ENCODE measurements around the gene PIP5K1B. TPM values are rescaled to one million over a fixed set of nuclear protein-coding genes. Genes with fewer than 3 reads are reported as not detected.

PIP5K1B gene
- total RNA-seq, 2 experiments from 2014 or later: 3.8 to 10.7 TPM

- DNase-seq (ENCODE audit: low spot score): peak; percentile 96
- Histone ChIP-seq H3K79me2 (ENCODE audit: insufficient read depth, low read depth, low read length) (peaks cover 44% of the 10 kb centered on the region), H3K27ac (ENCODE audit: low read depth, low read length, poor library complexity, severe bottlenecking) (peak overlapping the region; percentile 70), H4K20me1 (ENCODE audit: insufficient read depth, low read length) (peaks cover 33% of the 10 kb centered on the region), H3K36me3 (ENCODE audit: insufficient read depth, low read length) (peaks cover 17% of the 10 kb centered on the region; the same call in 1 of the 2 replicates), H3K9me3 (ENCODE audit: low read length) (no peaks in the 10 kb centered on the region), H2AFZ (ENCODE audit: low read length) (peak overlapping the region; percentile 86), H3K4me1 (ENCODE audit: insufficient read depth, low read length, poor library complexity, severe bottlenecking) (peaks cover 41% of the 10 kb centered on the region), H3K4me2 (ENCODE audit: low read length) (peak overlapping the region; percentile 94), H3K4me3 (ENCODE audit: low read depth, low read length, poor library complexity, severe bottlenecking) (peak overlapping the region; percentile 85), H3K9me2 (ENCODE audit: insufficient read depth, low read length) (no peaks in the 10 kb centered on the region)
- TF ChIP-seq CTCF (conservative IDR thresholded peaks at IDR 0.05; ENCODE audit: low read length) (peak; percentile 78), EZH2phosphoT487 (IDR thresholded peaks at IDR 0.05; ENCODE audit: borderline replicate concordance, low read depth, low read length) (no peak)
- ChIA-PET CTCF (ENCODE audit: unreplicated experiment) (interaction anchor here (1.0 kb wide), 2 partner anchors 170 to 220 kb away, joined by 3 to 4 read pairs; no protein-coding TSS in a partner anchor), POLR2A (interaction anchor here (0.6 to 1.0 kb wide), 9 partner anchors 9 to 437 kb away, joined by 3 to 5 read pairs (median 3); no protein-coding TSS in a partner anchor)
- BruUV-seq (replicated peaks): TSS peak; percentile 93
- intact Hi-C loops (cut with micrococcal nuclease; ENCODE audit: unreplicated experiment): loop anchor here (1.0 to 10.0 kb wide), 6 partner anchors 75 to 975 kb away; partner anchors contain the start of gene PIP5K1B
These were observed 74.7 kb downstream of the PIP5K1B start for GRCh38 chr9:68779558-68780379.

GRCh38 chr9:68780380-68780712 lies 75.3 kb downstream of the PIP5K1B start:
- Histone ChIP-seq H3K27ac (ENCODE audit: low read depth, low read length, poor library complexity, severe bottlenecking) (peak overlapping the region; percentile 70), H3K79me2 (ENCODE audit: insufficient read depth, low read depth, low read length) (peaks cover 44% of the 10 kb centered on the region), H2AFZ (ENCODE audit: low read length) (no peak overlapping the region; the same call in 1 of the 2 replicates), H4K20me1 (ENCODE audit: insufficient read depth, low read length) (peaks cover 33% of the 10 kb centered on the region), H3K9me3 (ENCODE audit: low read length) (no peaks in the 10 kb centered on the region), H3K36me3 (ENCODE audit: insufficient read depth, low read length) (peaks cover 17% of the 10 kb centered on the region; the same call in 1 of the 2 replicates), H3K4me2 (ENCODE audit: low read length) (peak overlapping the region; percentile 94), H3K4me1 (ENCODE audit: insufficient read depth, low read length, poor library complexity, severe bottlenecking) (peaks cover 41% of the 10 kb centered on the region), H3K9me2 (ENCODE audit: insufficient read depth, low read length) (no peaks in the 10 kb centered on the region), H3K4me3 (ENCODE audit: low read depth, low read length, poor library complexity, severe bottlenecking) (peak overlapping the region; percentile 85)
- intact Hi-C loops (cut with micrococcal nuclease; ENCODE audit: unreplicated experiment): loop anchor here (1.0 to 10.0 kb wide), 6 partner anchors 76 to 974 kb away; partner anchors contain the start of gene PIP5K1B
- no peak for DNase-seq (ENCODE audit: low spot score)
- CTCF ChIA-PET (ENCODE audit: unreplicated experiment): interaction anchor here (1.0 kb wide), 2 partner anchors 169 to 219 kb away, joined by 3 to 4 read pairs; no protein-coding TSS in a partner anchor
- POLR2A ChIA-PET: interaction anchor here (0.7 to 1.0 kb wide), 6 partner anchors 10 to 197 kb away, joined by 3 to 5 read pairs (median 3); no protein-coding TSS in a partner anchor
- no peak for TF ChIP-seq EZH2phosphoT487 (IDR thresholded peaks at IDR 0.05; ENCODE audit: borderline replicate concordance, low read depth, low read length)
- peak; percentile 38; the same call in 1 of the 2 replicates for TF ChIP-seq CTCF (conservative IDR thresholded peaks at IDR 0.05; ENCODE audit: low read length)
- no TSS peak for BruUV-seq (replicated peaks)

All from OCI-LY7 (cell line).